ENCODE data around the gene POMC. TPM values are rescaled to one million over a fixed set of nuclear protein-coding genes. Genes with fewer than 3 reads are reported as not detected.

The POMC gene
- total and polyA plus RNA-seq, 2 donors from 2014 or later: 1.5 to 2.1 TPM

DNA sequence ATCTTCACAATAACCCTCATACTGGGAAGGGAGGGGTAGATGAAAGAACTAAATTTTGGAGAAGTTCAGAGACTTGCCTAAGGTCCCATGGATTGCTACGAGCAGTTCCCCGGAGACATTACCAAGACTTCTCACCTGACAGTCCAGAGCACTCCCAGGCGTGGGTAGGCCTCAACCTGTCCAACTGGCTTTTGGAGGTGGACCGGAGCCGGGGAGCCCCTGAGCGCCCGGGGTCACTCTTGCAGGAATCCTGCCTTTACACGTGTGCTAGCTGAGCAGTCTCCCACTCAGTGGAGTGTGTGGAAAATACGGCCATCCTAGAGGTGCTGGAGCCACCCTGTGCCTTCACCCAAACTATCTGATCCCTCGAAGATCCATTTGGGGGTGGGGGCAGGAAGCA, 8.0 kb downstream of the POMC start:
- no peak for FAIRE-seq
- H3K4me1 ChIP-seq (ENCODE audit: control insufficient read depth in 2 of 3, insufficient read depth in 2 of 3, low read depth in 1 of 3, low read length in 3 of 3): no peaks in the 10 kb centered on the region
- H3K27me3 ChIP-seq (ENCODE audit: control insufficient read depth, insufficient read depth, low read length): no peaks in the 10 kb centered on the region
- no peak overlapping the region for H3K27ac ChIP-seq (ENCODE audit: low read depth in 2 of 2, low read length in 2 of 2)
- no peaks in the 10 kb centered on the region for H3K9me3 ChIP-seq (ENCODE audit: control insufficient read depth in 2 of 3, insufficient read depth in 1 of 3, low read length in 3 of 3)
- H3K9ac ChIP-seq (ENCODE audit: low read length in 3 of 3): no peak overlapping the region
- no peak for TF ChIP-seq CTCF (IDR thresholded peaks at IDR 0.05; ENCODE audit: borderline replicate concordance, extremely low read depth, insufficient read depth)
- DNase-seq: peak in 1 of 5 donors; percentile 40
- no peaks in the 10 kb centered on the region for H3K36me3 ChIP-seq (ENCODE audit: control insufficient read depth in 2 of 3, insufficient read depth in 3 of 3, low read length in 3 of 3)
- H3K4me3 ChIP-seq (ENCODE audit: low read length in 3 of 3): no peak overlapping the region
- intact Hi-C loops (cut with DNase I): no loop called here

DNA sequence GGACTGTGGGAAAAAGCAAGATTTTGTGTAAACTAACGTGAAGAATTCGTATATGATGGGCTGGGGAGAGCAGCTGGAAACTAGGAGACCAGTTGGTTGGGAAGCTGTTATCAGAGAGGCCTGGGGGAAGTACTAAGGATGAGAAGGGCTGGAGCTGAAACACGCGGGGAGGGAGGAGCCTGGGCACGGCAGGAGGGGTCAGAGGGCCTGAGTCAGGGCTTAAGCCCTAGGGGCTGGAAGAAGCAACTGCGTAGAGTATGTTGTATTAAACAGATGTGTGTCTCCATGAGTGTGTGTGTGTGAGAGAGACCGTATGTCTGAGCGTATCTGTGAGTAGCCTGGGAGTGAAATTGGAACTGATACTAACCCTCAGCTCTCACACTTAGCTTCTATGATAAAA, 8.4 kb downstream of the POMC start:
- intact Hi-C loops (cut with DNase I): no loop called here
- Histone ChIP-seq H3K4me3 (ENCODE audit: low read length in 3 of 3) (no peak overlapping the region), H3K36me3 (ENCODE audit: control insufficient read depth in 2 of 3, insufficient read depth in 3 of 3, low read length in 3 of 3) (no peaks in the 10 kb centered on the region), H3K9ac (ENCODE audit: low read length in 3 of 3) (no peak overlapping the region), H3K9me3 (ENCODE audit: control insufficient read depth in 2 of 3, insufficient read depth in 1 of 3, low read length in 3 of 3) (no peaks in the 10 kb centered on the region), H3K27ac (ENCODE audit: low read depth in 2 of 2, low read length in 2 of 2) (no peak overlapping the region), H3K27me3 (ENCODE audit: control insufficient read depth, insufficient read depth, low read length) (no peaks in the 10 kb centered on the region), H3K4me1 (ENCODE audit: control insufficient read depth in 2 of 3, insufficient read depth in 2 of 3, low read depth in 1 of 3, low read length in 3 of 3) (no peaks in the 10 kb centered on the region)
- TF ChIP-seq CTCF (IDR thresholded peaks at IDR 0.05; ENCODE audit: borderline replicate concordance, extremely low read depth, insufficient read depth): no peak
- FAIRE-seq (no peak), DNase-seq (peak in 1 of 5 donors; percentile 14)

DNA sequence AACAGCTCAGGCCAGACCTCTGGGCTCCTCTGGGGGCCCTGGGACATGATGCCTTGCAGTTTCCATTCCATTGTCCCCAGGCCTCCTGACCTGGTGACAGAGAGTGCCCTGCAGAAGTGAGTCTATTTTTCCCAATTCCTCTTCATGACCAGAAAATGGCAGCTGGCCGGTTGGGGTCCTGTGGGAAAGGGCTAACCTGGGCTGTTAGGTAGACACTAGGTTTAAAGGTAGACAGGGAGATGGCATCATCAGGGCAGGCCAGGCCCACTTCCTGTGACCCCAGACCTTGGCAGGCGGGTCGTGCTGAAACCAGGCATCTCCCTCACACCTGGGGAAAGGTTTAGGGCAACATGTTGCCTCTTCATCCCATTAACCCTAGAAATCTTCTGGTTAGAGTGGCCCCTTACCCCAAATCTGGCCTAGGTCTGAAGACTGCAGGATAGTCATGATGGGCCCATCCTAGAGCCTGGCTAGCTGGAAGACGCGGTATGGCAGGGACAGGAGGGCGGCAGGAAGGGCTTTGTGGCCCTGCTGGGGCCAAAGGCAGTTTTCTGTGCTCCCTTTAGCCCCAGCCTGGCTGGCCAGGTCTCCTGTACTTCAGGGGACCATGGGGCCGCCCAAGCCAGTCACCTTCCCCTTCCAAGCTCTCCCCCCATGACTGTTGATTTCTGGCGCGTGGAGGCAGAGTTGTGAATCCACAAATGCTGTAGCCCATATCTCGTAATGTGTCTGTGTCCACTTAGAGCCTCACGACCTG, 10.1 kb downstream of the POMC start:
- DNase-seq (peak in 1 of 5 donors; percentile 24), FAIRE-seq (no peak)
- Histone ChIP-seq H3K4me3 (ENCODE audit: low read length in 3 of 3) (no peak overlapping the region), H3K9me3 (ENCODE audit: control insufficient read depth in 2 of 3, insufficient read depth in 1 of 3, low read length in 3 of 3) (no peaks in the 10 kb centered on the region), H3K4me1 (ENCODE audit: control insufficient read depth in 2 of 3, insufficient read depth in 2 of 3, low read depth in 1 of 3, low read length in 3 of 3) (no peaks in the 10 kb centered on the region), H3K27ac (ENCODE audit: low read depth in 2 of 2, low read length in 2 of 2) (no peak overlapping the region), H3K9ac (ENCODE audit: low read length in 3 of 3) (no peak overlapping the region), H3K36me3 (ENCODE audit: control insufficient read depth in 2 of 3, insufficient read depth in 3 of 3, low read length in 3 of 3) (no peaks in the 10 kb centered on the region), H3K27me3 (ENCODE audit: control insufficient read depth, insufficient read depth, low read length) (no peaks in the 10 kb centered on the region)
- TF ChIP-seq CTCF (IDR thresholded peaks at IDR 0.05; ENCODE audit: borderline replicate concordance, extremely low read depth, insufficient read depth): no peak
- intact Hi-C loops (cut with DNase I): no loop called here
